Activated gamma-delta T cell (primary cell): ENCODE results near the gene FBLN7.
"Not testable (repeated sequence)": the region's sequence is repeated elsewhere in the genome, so short reads cannot be mapped to it uniquely, and the experiment has no call there.

Experiments
- DNase-seq: peaks from one replicate; lab custom pipeline; 2025; lab: John Stamatoyannopoulos, UW
- total RNA-seq, 2 donors: gene quantifications; one replicate each; lab custom pipeline; 2026; lab: John Stamatoyannopoulos, UW

Gene FBLN7, protein sequence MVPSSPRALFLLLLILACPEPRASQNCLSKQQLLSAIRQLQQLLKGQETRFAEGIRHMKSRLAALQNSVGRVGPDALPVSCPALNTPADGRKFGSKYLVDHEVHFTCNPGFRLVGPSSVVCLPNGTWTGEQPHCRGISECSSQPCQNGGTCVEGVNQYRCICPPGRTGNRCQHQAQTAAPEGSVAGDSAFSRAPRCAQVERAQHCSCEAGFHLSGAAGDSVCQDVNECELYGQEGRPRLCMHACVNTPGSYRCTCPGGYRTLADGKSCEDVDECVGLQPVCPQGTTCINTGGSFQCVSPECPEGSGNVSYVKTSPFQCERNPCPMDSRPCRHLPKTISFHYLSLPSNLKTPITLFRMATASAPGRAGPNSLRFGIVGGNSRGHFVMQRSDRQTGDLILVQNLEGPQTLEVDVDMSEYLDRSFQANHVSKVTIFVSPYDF
- total RNA-seq: 1.5 to 1.6 reads per million in 2 donors

DNA sequence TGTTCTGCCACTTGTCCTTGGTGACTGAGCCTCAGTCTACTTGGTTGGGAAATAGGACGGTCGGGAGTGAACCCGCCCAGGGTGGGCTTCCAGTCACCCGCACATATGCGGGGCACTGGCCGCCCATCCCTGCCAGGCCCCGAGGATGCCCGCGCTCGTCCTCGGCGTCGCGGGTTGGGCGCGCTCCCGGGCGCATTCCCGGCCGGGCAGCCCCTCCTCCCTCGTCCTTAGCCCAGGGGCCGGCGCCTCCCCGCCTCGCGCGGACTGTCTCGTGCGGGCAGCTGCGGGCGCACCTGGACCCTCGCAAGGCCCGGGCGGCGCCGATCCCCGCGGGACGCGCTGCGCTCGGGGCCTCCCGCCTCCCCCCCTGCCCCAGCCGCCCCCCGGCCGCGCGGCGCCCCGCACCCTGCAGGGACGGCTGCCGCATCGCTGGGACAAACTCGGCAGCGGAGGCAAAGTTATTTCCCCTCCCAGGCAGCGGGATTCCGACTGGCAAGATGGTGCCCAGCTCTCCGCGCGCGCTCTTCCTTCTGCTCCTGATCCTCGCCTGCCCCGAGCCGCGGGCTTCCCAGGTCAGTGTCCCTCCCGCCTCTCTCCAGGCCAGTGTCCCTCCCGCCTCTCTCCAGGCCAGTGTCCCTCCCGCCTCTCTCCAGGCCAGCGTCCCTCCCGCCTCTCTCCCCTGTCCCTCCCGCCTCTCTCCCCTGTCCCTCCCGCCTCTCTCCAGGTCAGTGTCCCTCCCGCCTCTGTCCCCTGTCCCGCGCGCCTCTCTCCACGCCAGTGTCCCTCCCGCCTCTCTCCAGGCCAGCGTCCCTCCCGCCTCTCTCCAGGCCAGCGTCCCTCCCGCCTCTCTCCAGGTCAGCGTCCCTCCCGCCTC lies at the start of gene FBLN7:
Gene FBLN7, plus strand, starts transcription at position 227 of the 874 bp plus-strand sequence. Its CDS starts 271 bp downstream, at position 498.
- DNase-seq: no peak

DNA sequence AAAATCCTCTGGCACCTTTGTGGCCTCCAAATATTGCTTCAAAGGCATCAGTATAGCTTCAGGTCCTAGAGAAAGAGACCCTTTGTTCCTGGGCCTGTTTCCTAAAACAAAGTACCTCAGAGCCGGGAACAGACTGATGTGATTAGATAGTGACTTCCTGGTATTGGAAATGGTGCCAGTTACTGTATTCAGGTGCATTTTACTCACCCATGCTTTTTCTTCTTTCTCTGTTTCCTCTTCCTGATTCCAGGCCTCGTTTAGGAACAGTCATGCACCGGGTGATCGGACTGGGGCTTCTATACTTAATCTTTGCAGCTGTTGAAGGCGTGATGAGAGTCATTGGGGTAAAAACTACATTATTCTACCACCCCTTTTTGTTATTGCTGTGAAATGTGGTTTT lies 48.8 kb upstream of the FBLN7 start:
- DNase-seq: no peak

DNA sequence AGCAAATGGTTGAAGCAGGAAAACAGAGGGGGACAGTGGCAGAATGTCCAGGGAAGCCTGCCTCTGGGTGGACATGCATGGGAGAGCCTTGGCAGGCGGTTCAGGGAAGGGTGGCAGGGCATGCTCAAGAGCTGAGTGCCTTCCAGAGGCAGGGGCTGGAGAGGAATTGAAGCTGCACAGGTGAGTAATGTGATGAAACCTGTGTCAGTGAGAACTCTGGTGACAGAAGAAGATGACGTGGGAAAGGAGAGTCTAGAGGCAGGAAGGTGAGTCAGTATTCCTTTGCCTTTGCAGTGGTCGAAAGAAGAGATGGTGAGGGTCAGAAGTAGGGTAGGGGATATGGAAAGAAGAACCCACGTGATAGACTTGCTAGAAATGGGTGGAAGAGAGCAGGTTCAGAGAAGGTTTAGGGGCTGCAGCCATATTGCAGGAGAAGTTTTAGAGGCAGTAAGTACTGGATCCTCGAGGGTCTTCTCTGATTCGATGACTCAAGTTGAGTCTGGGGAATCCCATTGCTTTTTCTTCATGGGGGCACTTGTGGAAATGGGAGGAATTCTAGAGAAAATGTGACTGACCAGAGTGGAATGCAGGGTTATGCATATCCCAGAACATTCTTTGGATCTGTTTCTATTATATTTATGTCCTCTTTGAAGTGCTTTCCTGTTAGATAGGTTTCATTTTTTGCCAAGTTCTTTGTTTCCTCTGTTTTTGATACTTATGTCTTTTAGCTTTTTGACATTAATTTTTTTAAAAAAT lies 45.7 kb upstream of the FBLN7 start:
- DNase-seq: no peak

DNA sequence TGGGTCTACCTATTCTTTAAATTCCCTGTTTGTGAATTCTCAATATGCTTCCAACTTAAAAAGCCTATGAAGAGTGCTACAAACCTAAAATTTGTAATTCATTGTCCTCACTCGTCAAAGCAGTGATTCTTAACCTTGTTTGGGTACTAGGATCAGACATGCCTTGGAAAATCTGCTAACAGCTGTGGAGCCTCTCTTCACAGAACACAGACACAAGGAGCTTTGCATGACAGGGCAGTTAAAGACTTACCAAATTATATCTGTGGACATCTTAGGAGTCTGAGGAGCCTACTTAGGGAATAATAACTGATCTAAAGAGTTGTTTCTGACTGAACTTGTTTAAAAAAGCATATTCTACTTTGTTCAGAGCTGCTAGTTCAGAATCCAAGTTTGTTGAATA lies 45.0 kb upstream of the FBLN7 start:
- no peak for DNase-seq

DNA sequence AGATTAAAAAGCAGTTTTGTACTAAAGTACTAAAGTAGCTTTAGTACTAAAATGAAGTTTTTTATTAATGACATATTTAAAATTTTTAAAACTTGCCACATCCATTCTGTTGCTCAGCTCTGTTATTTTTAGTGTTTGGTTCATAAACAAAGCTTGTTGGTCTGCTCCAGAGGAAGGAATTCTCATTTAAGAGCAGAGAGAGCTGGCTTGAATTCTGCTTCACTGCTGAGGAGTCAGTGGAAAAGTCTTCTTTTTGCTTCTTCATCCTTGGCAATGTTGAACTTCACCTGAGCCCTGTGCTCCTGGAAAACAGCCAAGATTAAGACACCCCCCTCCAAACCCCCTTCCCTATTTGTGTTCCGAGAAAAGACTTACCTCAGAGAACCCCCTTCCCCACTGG lies 42.5 kb upstream of the FBLN7 start:
- DNase-seq: no peak

DNA sequence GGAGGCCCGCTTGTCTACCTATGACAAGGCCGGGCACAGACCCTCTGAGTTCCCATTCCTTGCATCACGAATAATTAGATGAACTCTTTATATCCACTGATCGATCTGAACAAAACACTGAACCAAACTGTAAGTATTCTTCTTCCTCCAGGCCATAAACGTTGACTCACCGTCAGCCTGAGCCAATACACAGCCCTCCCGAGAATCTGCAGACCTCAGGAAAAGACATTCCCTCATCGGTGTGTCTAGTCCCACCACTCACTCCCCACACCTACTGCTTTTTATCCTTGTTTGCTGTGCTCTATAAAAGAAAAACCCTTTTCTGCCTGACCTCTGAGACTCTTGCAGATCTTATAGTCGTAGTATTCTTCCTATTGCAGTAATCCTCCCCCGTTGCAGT lies 42.1 kb upstream of the FBLN7 start:
- DNase-seq: no peak

DNA sequence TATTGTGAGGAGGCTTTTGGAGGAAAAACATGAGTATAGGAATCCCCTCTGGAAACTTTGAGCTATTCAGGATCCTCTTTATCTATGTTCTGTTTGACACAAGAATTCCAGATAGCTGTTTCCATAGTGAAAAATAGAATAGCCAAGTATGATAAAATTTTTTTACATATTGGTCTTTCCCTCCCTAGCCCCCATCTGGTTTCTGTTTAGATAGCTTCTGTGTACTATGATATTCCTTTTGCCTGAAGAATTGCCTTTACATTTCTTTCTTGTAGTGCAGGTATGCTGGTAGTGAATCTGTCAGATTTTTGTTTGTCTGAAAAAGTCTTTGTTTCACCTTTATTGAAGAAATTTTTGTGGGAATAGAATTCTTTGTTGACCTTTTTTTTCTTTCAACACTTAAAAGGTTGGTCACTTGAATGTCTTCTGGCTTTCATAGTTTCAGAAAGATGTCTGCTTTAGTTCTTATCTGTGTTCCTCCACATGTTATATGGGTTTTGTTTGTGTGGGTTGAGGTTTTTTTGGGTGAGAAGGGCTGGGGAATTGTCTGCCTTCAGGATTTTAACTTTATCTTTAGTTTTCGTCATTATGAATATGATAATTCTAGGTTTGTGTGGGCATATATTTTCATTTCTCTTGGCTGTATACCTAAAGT lies 29.9 kb upstream of the FBLN7 start:
- no peak for DNase-seq

DNA sequence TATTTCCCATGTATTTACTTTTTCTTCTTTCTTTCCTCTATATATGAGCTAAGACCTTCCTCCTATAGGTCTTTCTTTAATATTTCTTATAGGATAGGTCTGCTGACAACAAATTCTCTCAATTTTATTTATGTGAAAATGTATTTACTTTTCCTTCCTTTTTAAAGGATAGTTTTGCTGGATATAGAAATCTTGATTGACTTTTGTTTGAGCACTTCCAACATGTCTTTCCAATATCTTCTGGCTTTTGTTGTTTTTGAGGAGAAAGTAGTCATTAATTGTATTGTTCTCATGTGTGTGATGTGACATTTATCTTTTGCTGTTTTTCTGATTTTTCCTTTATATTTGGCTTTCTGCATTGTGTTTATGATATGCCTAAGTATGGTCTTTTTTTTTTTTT lies 28.9 kb upstream of the FBLN7 start:
- DNase-seq: no peak

DNA sequence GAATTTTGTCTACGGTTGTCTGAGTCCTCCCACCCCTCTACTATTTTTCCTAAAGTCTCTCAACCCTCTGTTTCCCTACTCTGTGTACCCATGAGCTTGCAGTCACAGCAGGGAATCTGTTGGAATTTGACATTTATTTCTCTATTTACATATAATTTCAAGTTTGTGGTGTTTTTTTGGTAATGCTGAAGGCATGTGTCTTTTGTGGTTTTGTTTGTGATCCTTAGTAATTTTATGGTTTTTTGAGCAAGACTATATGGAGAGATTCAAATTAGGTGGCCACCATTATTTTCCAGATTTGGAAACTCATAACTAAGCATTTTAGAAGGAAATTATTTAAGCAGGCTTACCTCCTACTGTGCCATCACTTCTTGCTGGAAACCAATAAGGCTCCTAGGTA lies 27.2 kb upstream of the FBLN7 start:
- DNase-seq: no peak

DNA sequence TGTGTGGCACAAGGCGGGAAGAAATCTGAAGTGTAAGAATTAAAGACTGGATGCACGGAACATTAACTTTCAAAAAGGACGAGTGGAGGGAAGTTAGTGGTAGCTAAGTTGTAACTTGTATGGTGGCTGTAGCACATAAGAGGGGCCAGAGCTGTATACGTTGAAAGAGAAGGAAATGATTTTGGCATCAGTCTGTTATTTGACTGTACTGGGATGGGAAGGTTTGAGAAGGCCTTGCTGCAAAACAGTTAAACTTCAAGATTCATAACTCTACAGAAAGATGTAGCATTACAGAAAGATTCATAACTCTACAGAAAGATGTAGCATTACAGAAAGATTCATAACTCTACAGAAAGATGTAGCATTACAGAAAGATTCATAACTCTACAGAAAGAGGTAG lies 24.8 kb upstream of the FBLN7 start:
- not testable (repeated sequence) for DNase-seq

DNA sequence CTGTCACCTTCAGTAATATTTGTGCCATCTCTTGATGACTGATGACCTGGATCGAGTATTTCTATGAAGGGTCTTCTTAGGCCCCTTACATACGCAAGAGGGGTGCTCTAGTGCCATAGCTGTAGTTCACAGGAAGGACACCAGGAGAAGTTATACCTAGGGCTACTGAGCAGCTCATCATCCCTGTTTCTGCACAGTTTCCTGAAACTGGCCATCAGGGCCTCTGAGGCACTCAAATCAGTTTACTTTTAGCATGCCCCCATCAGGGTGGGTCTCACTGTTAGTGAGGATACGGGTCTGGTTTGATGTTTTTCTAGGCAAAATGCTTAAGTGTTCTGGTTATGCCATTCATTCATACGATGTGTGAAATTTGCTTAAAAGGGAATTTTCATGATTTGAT lies 20.0 kb upstream of the FBLN7 start:
- DNase-seq: no peak

DNA sequence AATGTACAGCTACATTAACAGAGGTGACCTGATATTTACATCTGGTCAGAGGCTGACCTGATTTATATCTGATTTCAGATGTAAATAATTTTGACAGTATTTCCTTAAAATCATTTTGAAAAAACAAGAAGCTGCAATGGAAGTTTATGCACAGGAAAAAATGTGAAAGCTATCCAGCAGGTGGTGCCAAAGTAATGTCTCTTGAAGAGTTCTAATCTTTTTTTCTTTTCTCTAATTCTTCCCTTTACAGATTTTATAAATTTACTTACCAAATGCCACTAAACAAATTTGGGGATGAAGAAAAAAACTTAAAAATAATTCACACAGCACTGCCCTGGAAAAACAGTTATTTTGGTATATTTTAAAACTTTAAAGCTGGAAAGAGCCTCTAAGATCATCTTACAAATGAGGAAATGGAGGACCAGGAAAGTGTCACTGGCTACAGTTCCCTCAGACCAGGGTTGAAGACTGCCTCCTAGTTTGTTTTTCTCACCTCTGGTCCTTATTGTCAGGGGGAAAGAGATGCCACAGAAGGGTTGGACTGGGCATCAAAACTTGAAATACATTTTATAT lies 16.4 kb upstream of the FBLN7 start:
- DNase-seq: no peak

DNA sequence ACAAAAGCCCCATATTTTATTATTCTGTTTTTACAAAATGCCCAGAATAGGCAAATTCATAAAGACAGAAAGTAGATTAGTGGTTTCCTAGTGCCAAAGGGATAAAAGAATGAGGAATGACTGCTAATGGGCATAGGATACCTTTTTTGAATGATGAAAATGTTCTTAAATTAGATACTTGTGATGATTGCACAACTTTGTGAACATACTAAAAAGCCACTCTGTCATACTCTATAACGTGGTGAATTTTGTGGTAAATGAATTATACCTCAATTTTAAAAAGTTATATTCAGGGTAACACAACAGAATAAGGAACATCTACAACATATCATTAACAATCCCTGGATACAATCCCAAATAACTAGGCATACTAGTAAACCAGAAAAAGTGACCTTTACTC lies 9.1 kb upstream of the FBLN7 start:
- DNase-seq: no peak

DNA sequence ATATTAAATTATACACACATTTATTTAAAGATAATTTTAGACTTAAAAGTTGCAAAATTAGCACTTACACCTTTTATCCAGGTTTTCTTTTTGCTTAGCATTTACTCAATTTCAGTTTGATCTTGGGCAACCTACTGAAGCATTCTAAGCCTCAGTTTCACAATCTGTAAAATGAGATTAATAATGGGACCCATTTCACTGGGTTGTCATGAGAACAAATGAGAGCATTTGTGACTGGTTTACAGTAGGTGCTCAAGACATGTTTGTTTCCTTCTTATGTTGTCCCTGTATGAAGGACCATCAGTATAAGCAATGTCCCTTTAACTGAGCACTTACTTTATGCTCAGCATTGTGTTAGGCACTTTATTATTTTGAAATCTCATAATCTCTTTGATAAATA lies 4.8 kb upstream of the FBLN7 start:
- DNase-seq: no peak

DNA sequence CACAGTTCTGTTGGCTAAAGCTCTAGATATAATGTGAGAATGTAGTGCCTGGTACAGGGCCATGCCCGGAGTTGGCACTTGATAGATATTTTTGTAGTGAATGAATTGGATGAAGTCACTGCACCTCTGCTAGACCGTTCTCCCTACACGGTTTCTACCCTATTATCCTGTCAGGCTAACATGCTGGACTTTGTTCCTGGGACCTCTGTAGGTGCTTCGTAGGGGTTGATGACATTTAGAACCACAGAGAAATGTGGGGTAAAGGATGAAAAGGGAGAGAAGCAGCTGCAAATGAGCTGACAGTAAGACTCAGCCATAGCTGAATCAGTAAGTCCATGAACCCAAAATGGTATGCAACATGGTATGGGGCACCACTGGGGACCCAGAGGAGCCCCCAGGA lies 4.1 kb upstream of the FBLN7 start:
- DNase-seq: no peak

DNA sequence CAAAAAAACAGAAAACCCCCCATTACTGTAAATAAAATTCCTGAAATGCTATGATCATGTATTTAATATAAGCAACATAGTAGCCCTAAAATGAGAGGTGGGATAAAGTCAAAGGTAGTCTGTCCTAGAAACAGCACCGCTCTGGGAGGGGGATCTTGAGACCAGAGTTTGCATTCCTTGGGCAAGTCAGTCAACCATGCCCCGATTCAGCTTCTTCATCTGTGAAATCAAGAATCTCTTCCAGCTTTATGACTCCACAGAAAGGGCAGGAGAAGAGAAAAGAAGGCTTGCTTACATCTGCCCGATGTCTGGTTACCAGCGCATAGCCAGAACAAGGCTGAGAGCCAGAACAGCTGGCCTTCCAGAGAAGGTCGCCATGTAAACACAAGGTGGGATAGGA lies 2.1 kb upstream of the FBLN7 start:
- DNase-seq: no peak

DNA sequence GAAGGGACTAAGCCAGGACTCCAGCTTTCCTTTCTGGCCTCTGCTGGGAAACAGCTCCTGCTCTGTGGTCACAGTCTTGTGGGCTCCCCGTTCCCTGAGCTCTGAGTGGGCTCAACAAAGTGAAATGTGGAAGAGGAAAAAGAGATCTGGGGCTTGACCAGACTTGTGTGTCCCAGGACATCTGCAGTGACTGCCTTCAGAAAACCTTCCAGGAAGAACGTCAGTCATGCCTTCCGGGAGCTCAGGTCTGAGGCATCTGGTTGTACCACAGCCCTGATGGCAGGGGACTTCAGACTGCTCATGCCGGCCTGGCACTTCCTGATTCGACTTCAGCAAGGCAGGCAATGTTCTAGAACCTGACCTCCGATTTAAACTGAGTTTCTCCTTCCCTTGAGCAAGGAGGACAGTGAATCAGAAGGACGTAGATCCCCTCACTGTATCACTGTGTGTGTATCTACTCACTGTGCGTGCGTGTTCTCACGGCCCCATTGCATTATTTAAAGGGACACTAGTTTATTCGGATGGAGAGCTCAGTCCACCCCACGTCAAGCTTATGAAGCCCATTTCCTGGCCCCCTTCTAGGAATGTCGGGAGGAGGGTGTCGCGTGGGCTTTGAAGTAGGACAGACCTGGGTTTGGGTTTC lies 548 bp upstream of the FBLN7 start:
- no peak for DNase-seq

DNA sequence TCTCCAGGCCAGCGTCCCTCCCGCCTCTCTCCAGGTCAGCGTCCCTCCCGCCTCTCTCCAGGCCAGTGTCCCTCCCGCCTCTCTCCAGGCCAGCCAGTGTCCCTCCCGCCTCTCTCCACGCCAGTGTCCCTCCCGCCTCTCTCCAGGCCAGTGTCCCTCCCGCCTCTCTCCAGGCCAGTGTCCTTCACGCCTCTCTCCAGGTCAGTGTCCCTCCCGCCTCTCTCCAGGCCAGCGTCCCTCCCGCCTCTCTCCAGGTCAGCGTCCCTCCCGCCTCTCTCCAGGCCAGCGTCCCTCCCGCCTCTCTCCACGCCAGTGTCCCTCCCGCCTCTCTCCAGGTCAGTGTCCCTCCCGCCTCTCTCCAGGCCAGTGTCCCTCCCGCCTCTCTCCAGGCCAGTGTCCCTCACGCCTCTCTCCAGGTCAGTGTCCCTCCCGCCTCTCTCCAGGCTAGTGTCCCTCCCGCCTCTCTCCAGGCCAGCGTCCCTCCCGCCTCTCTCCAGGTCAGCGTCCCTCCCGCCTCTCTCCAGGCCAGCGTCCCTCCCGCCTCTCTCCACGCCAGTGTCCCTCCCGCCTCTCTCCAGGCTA lies 939 bp downstream of the FBLN7 start:
- DNase-seq: not testable (repeated sequence)

DNA sequence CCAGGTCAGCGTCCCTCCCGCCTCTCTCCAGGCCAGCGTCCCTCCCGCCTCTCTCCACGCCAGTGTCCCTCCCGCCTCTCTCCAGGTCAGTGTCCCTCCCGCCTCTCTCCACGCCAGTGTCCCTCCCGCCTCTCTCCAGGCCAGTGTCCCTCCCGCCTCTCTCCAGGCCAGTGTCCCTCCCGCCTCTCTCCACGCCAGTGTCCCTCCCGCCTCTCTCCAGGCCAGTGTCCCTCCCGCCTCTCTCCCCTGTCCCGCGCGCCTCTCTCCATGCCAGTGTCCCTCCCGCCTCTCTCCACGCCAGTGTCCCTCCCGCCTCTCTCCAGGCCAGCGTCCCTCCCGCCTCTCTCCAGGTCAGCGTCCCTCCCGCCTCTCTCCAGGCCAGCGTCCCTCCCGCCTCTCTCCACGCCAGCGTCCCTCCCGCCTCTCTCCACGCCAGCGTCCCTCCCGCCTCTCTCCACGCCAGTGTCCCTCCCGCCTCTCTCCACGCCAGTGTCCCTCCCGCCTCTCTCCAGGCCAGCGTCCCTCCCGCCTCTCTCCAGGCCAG lies 1.5 kb downstream of the FBLN7 start:
- DNase-seq: not testable (repeated sequence)

DNA sequence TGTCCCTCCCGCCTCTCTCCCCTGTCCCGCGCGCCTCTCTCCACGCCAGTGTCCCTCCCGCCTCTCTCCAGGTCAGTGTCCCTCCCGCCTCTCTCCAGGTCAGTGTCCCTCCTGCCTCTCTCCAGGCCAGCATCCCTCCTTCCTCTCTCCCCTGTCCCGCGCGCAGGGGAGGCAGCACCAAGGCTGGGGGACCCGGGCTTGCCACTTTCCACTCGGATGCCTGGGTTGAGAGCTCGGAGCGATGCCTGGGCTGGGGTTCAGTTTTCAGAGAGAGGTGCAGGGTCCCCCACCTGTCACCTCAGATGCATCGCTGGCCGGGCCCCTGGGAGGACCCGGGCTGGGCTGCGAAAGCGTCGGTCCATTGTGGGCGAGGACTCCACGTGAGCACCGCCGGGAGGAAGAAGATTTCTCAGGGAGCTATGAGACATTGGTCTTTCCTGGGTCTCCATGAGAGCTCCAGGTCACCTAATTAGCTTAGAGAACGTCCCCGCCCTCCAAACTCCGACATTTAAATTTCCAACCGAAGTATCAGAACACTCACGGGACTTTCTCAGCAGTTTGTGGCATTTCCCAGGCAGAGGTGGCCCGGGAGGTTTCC lies 2.1 kb downstream of the FBLN7 start:
- no peak for DNase-seq
